Measurements from ENCODE around the gene KIF5A.
"Not testable (repeated sequence)": the region's sequence is repeated elsewhere in the genome, so short reads cannot be mapped to it uniquely, and the experiment has no call there.

Gene KIF5A

DNA sequence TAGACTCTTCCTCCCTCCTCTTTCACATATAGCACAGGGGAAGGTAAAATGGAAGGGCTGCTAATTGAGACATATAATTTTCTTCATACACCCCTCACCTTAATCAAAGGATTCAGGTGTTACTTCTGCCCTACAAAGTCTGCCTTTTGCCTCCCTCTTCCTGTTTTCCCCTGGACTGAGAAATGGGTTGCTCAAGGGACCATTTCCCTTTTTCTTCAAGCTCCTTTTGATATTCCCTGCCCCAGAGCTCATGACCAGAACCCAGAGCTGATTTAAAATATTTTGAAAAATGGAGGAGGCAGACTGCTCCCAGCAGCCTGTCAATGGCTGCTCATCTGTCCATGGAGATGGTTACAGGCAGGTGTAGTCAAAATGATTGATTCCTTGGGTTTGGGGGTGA lies 34.8 kb downstream of the KIF5A start:
- DNase-seq (ENCODE audit: low spot score) = no peak

DNA sequence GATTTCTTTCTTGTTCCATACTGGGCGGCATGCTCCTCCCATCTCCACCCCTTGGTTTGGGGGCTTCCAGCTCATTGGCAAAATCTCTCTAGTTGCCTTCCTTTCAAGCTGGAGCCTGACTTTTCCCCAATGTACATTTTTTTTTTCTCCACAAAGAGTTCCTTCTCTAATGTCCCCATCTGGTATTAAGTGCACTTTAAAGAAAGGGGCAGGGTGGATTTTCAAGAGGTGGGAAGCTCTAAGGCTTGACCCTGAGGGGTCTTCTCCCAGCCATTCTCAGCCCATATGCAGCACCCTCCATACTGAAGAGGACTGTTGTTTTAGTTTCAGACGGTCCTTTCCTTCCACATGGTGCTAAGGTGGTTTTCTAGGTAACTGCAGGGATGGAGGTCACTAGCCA lies 35.3 kb downstream of the KIF5A start:
- no peak for DNase-seq (ENCODE audit: low spot score)

GRCh38 chr12:57586128-57586527 lies 36.3 kb downstream of the KIF5A start:
- no peak for DNase-seq (ENCODE audit: low spot score)

GRCh38 chr12:57586832-57587429 lies 37.1 kb downstream of the KIF5A start:
- no peak for DNase-seq (ENCODE audit: low spot score)

GRCh38 chr12:57588951-57589610 lies 39.2 kb downstream of the KIF5A start:
- not testable (repeated sequence) for DNase-seq (ENCODE audit: low spot score)

DNA sequence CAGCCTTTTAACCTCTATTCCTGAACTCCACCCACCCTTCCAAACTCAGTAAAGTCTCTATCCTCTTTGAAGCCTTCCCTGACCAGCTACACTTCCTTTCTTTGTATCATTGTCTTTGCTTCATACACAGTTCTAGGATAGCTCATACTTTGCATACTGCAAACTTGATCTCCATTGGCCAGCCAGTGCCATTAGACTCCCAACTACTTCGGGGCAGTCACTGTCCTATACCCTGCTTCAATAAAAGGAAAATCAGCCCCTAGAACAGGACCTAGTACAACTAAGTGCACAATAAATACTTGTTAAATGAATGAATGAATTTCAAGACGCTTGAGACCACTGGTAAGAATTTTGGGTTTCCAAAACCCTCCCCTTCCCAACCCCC lies 40.6 kb downstream of the KIF5A start:
- no peak for DNase-seq (ENCODE audit: low spot score)

- DNase-seq (ENCODE audit: low spot score) = peak; percentile 99
These were observed 41.3 kb downstream of the KIF5A start, which contains the start of gene PIP4K2C for GRCh38 chr12:57590864-57591781. TSS of gene PIP4K2C (plus strand) at chr12:57591192. CDS start at chr12:57591290, 98 bp downstream.

DNA sequence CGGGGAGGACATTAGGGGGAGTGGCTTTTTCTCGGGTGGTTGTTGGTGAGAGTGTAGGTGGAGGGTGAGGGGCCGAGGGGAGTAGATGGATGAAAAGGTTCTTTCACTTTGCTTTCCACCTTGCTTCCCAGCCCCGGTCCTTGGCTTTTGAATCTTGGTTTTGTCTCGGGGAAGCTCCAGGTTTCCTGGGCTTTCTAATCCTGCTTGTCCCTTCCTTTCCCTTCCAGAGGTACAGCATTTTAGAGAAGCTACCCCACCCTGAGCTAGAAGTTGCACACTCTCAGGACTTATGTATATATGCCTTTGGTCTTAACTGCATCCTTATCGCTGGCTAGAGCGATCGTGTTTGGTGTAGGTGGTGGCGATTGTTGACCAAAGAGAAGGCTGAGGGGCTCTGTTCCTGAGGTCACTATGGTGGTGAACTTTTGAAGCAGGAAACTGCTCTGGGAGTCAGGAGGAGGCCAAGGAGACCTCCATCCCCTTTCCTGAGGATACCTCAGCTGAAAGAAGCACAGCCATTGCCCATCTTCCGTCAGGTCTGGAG lies 42.0 kb downstream of the KIF5A start:
- peak; percentile 42 for DNase-seq (ENCODE audit: low spot score)

GRCh38 chr12:57592551-57593165 lies 42.8 kb downstream of the KIF5A start:
- DNase-seq (ENCODE audit: low spot score) = no peak

GRCh38 chr12:57593187-57593586 lies 43.3 kb downstream of the KIF5A start:
- no peak for DNase-seq (ENCODE audit: low spot score)

DNA sequence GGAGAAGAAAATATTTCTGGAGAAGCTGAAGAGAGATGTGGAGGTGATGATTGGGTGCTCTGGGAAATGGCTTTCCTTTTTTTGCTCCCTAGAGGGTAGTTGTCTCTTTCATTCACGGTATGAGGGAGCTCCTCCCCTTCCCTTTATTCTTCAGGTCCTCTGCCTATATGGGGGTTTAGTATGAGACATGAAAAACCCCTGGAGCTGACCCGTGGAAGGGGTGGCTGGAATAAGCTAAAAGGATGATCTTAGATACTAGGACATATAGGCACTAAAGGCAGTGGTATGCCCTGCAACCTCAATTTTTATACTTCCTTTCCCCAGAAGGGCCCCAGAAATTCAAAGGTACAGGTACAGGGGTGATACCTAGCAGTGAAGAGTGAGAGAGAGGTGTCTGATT lies 50.6 kb downstream of the KIF5A start:
- no peak for DNase-seq (ENCODE audit: low spot score)

GRCh38 chr12:57602544-57602943 lies 52.7 kb downstream of the KIF5A start:
- no peak for DNase-seq (ENCODE audit: low spot score)

DNA sequence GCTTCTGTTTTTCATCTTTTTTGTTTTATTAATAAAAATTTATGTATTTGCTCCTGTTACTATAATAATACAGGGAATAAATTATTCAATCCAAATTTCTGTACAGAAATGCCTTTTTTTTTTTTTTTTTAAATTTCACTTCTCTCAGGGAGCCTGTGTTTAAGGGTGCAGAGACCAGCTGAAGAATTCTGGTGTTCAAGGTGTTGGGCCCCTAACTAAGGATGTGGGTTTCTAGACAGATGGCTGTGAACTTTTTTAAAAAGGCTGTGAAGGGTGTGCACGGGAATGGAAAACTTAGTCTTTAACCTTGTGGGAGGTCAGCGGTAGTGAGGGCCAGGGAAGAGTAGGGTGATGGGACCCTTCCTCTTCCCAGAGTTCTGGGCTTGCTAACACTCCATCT lies 53.5 kb downstream of the KIF5A start:
- no peak for DNase-seq (ENCODE audit: low spot score)

GRCh38 chr12:57603815-57604453 lies 54.1 kb downstream of the KIF5A start:
- peak; percentile 63 for DNase-seq (ENCODE audit: low spot score)

DNA sequence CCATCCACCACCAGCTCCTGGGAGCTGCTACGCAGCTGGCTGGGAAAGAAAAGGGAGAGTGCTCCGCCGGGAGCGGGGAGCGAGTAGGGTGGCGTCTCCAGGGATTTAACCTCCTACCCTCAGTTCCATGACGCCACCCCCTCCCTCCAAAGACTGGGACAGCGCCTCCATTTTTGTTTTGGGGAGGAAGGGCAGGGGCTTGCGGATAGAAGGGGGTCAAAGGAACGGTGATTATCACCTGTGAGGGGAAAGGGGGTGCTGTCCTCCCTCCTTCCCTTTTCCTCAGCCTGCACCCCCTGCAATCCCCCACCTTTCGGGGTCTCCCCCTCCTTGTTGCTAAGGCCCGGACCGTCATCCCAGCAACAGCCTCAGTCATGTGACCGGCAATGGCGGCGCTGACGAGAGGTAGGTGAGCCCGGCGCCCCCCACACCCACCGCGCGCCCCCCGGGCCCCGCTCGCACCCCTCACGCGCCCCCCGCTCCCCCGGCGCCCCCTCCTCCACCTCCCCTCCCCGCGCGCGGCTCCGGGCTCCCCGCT lies 54.7 kb downstream of the KIF5A start, which contains the start of gene DTX3:
TSS of gene DTX3 (plus strand) at position 371 of the 538 bp plus-strand sequence. CDS start 1,694 bp downstream, outside the sequence.
- DNase-seq (ENCODE audit: low spot score) = peak; percentile 79

- DNase-seq (ENCODE audit: low spot score) = peak; percentile 35
These were observed 55.4 kb downstream of the KIF5A start for GRCh38 chr12:57604992-57605810.

GRCh38 chr12:57605811-57606311 lies 56.0 kb downstream of the KIF5A start:
- DNase-seq (ENCODE audit: low spot score) = no peak

DNA sequence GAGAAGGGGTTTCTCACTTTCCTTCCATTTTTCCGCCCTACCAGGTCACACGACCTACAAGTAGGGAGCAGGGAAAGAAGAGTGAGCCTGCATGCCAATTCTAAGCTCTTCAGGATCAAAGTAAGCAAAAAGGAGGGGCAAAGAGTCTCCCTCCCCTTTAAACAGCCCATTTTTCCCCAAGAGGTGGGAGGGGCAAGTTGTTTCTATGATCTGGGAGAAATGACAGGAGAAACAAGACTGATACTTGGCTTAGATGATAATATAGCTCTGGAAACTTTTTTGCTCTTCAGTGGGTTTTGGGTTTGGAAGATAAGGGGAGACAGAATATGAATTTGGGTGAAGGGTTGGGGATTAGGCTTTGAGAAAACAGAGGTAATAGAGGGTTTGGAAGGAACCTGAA lies 56.6 kb downstream of the KIF5A start:
- no peak for DNase-seq (ENCODE audit: low spot score)

- DNase-seq (ENCODE audit: low spot score) = no peak
These were observed 57.0 kb downstream of the KIF5A start for GRCh38 chr12:57606821-57607220.

Measured in iPS-NIHi11 (cell line).